ENCODE results near the gene ZNF28.
A peak's percentile ranks its signal among the peaks of the same experiment; 100 is the strongest.
"Not testable (repeated sequence)": the region's sequence is repeated elsewhere in the genome, so short reads cannot be mapped to it uniquely, and the experiment has no call there.

The ZNF28 gene

GRCh38 chr19:52809801-52810200 is 11.6 kb downstream of the ZNF28 start:
- in situ Hi-C loops (cut with MboI; ENCODE audit: low pct_unique_long_range_greater_than_20kb, low sequenced_read_pairs, unreplicated experiment) = no loop called here
- DNase-seq (ENCODE audit: low spot score) = no peak
- no peak for TF ChIP-seq CTCF (IDR thresholded peaks at IDR 0.05; ENCODE audit: extremely low read depth, insufficient read depth, missing control alignments)

GRCh38 chr19:52799950-52800640 is 21.3 kb downstream of the ZNF28 start:
- DNase-seq (ENCODE audit: low spot score); in situ Hi-C loops (cut with MboI; ENCODE audit: low pct_unique_long_range_greater_than_20kb, low sequenced_read_pairs, unreplicated experiment): not testable (repeated sequence)

GRCh38 chr19:52789440-52789839 is 32.0 kb downstream of the ZNF28 start:
- DNase-seq (ENCODE audit: low spot score) = no peak
- in situ Hi-C loops (cut with MboI; ENCODE audit: low pct_unique_long_range_greater_than_20kb, low sequenced_read_pairs, unreplicated experiment) = no loop called here
- no peak for TF ChIP-seq CTCF (IDR thresholded peaks at IDR 0.05; ENCODE audit: extremely low read depth, insufficient read depth, missing control alignments)

GRCh38 chr19:52786464-52787354 is 34.7 kb downstream of the ZNF28 start, which contains the start of gene ZNF600:
ZNF600 (minus strand) TSS chr19:52786791; CDS start chr19:52778888, 7,903 bp downstream.
- TF ChIP-seq CTCF (IDR thresholded peaks at IDR 0.05; ENCODE audit: extremely low read depth, insufficient read depth, missing control alignments) = peak; percentile 5
- in situ Hi-C loops (cut with MboI; ENCODE audit: low pct_unique_long_range_greater_than_20kb, low sequenced_read_pairs, unreplicated experiment) = not testable (repeated sequence)
- peak; percentile 79 for DNase-seq (ENCODE audit: low spot score)

GRCh38 chr19:52786078-52786463 is 35.4 kb downstream of the ZNF28 start:
- in situ Hi-C loops (cut with MboI; ENCODE audit: low pct_unique_long_range_greater_than_20kb, low sequenced_read_pairs, unreplicated experiment) = no loop called here
- peak; percentile 7 for DNase-seq (ENCODE audit: low spot score)
- TF ChIP-seq CTCF (IDR thresholded peaks at IDR 0.05; ENCODE audit: extremely low read depth, insufficient read depth, missing control alignments) = no peak

GRCh38 chr19:52785506-52785905 is 35.9 kb downstream of the ZNF28 start:
- in situ Hi-C loops (cut with MboI; ENCODE audit: low pct_unique_long_range_greater_than_20kb, low sequenced_read_pairs, unreplicated experiment) = no loop called here
- DNase-seq (ENCODE audit: low spot score) = no peak
- no peak for TF ChIP-seq CTCF (IDR thresholded peaks at IDR 0.05; ENCODE audit: extremely low read depth, insufficient read depth, missing control alignments)

- DNase-seq (ENCODE audit: low spot score); in situ Hi-C loops (cut with MboI; ENCODE audit: low pct_unique_long_range_greater_than_20kb, low sequenced_read_pairs, unreplicated experiment): not testable (repeated sequence)
Measured at GRCh38 chr19:52782864-52783263, 38.6 kb downstream of the ZNF28 start.
